ENCODE results near the gene LARGE1. TPM values are rescaled to one million over a fixed set of nuclear protein-coding genes. Genes with fewer than 3 reads are reported as not detected.

Gene LARGE1
- total and polyA plus RNA-seq, 9 of the 15 experiments (the other 6 are each of a cell fraction or from before 2014, with no cell fraction given) = 0.01 to 0.66 (median 0.14) TPM; not detected in 2

GRCh38 chr22:33386270-33386669, 534.0 kb downstream of the LARGE1 start (continued):
- no peak for TF ChIP-seq CREB3L1 (IDR thresholded peaks at IDR 0.05; ENCODE audit: borderline replicate concordance, low read depth)

- Histone ChIP-seq H2AFZ (ENCODE audit: low read depth, low read length) (no peak overlapping the region), H3K9ac (ENCODE audit: insufficient read depth in 1 of 2, low read depth in 2 of 2, low read length in 2 of 2) (no peak overlapping the region), H3K27ac (ENCODE audit: extremely low read depth, low read depth, low read length) (no peak overlapping the region), H3K79me2 (ENCODE audit: control insufficient read depth, insufficient read depth, low read length) (no peaks in the 10 kb centered on the region), H3K36me3 (ENCODE audit: control insufficient read depth, insufficient read depth, low read length) (no peaks in the 10 kb centered on the region), H3K27me3 (ENCODE audit: control insufficient read depth in 2 of 2, insufficient read depth in 2 of 2, low read length in 2 of 2) (no peaks in the 10 kb centered on the region), H3K4me2 (ENCODE audit: insufficient read depth, low read length) (no peak overlapping the region), H4K20me1 (replicated peaks; ENCODE audit: control insufficient read depth, insufficient read depth, low read length) (no peaks in the 10 kb centered on the region), H3K9me3 (replicated peaks; ENCODE audit: control insufficient read depth, insufficient read depth, low read depth, low read length) (no peaks in the 10 kb centered on the region), H3K9me1 (ENCODE audit: control insufficient read depth, insufficient read depth, low read length) (no peaks in the 10 kb centered on the region), H3K4me1 (replicated peaks in 1 of 2; ENCODE audit: control insufficient read depth in 2 of 2, insufficient read depth in 2 of 2, low read length in 2 of 2) (no peaks in the 10 kb centered on the region), H3K4me3 (no peak overlapping the region)
- DNase-seq (ENCODE audit: extremely low read depth in 1 of 4, low spot score in 3 of 4) (no peak), ATAC-seq (no peak), FAIRE-seq (no peak)
- POLR2A ChIA-PET = interaction anchor here (0.6 kb wide), 1 partner anchor 33 kb away, joined by 3 read pairs; no protein-coding TSS in a partner anchor
- intact Hi-C loops (cut with micrococcal nuclease) = no loop called here
- CTCF ChIA-PET (ENCODE audit: low intra/inter-chr PET ratio) = no interaction called here
- no TSS peak for BruUV-seq (replicated peaks)
- 0% methylated on average over 2 of the region's 2 CpGs for WGBS (ENCODE audit: insufficient coverage, low coverage, missing lambda C conversion rate)
- in situ Hi-C loops (cut with MboI) = no loop called here
- no peak for TF ChIP-seq TARDBP (IDR thresholded peaks at IDR 0.05)
- TF ChIP-seq GABPB1 (CRISPR knock-in tag; IDR thresholded peaks at IDR 0.05) = no peak
- TF ChIP-seq TAF15 (IDR thresholded peaks at IDR 0.05; ENCODE audit: low read depth, low read length) = no peak
Observed at GRCh38 chr22:33385611-33386010, 534.7 kb downstream of the LARGE1 start.

Data from K562 (cell line).